ENCODE measurements around the gene NINJ1. TPM values are rescaled to one million over a fixed set of nuclear protein-coding genes. Genes with fewer than 3 reads are reported as not detected.

NINJ1 gene
- total RNA-seq, 3 donors from 2014 or later: 48.6 to 69.8 (median 50.1) TPM

- H3K4me3 Mint-ChIP-seq: peak overlapping the region; percentile 84
- peaks cover 5% of the 10 kb centered on the region for H3K36me3 Mint-ChIP-seq (ENCODE audit: insufficient read depth)
- no peaks in the 10 kb centered on the region for H3K27me3 Mint-ChIP-seq (ENCODE audit: low read depth)
- peaks cover 71% of the 10 kb centered on the region for H3K4me1 Mint-ChIP-seq (ENCODE audit: low read depth)
- DNase-seq: peak; percentile 56
- peaks cover under 1% of the 10 kb centered on the region for H3K9me3 Mint-ChIP-seq
- ATAC-seq: peak; percentile 5 to 9
These were observed 35.7 kb downstream of the NINJ1 start for GRCh38 chr9:93098236-93098946.

- H3K4me3 Mint-ChIP-seq: peak overlapping the region; percentile 84
- DNase-seq: no peak
- no peaks in the 10 kb centered on the region for H3K27me3 Mint-ChIP-seq (ENCODE audit: low read depth)
- H3K36me3 Mint-ChIP-seq (ENCODE audit: insufficient read depth): peaks cover 5% of the 10 kb centered on the region
- peaks cover 72% of the 10 kb centered on the region for H3K4me1 Mint-ChIP-seq (ENCODE audit: low read depth)
- no peak for ATAC-seq
- H3K9me3 Mint-ChIP-seq: no peaks in the 10 kb centered on the region
These were observed 36.4 kb downstream of the NINJ1 start for GRCh38 chr9:93097511-93098201.

- Mint-ChIP-seq H3K9me3 (peaks cover 2% of the 10 kb centered on the region), H3K4me1 (ENCODE audit: low read depth) (peaks cover 73% of the 10 kb centered on the region), H3K4me3 (peak overlapping the region; percentile 84), H3K27me3 (ENCODE audit: low read depth) (no peaks in the 10 kb centered on the region), H3K36me3 (ENCODE audit: insufficient read depth) (peaks cover 5% of the 10 kb centered on the region)
- no peak for DNase-seq
- ATAC-seq: no peak
These were observed 37.2 kb downstream of the NINJ1 start for GRCh38 chr9:93096811-93097382.

- Mint-ChIP-seq H3K27me3 (ENCODE audit: low read depth) (no peaks in the 10 kb centered on the region), H3K4me1 (ENCODE audit: low read depth) (peaks cover 75% of the 10 kb centered on the region), H3K4me3 (peak within 1 kb of the TSS; percentile 84), H3K36me3 (ENCODE audit: insufficient read depth) (peaks cover 6% of the 10 kb centered on the region), H3K9me3 (peaks cover 5% of the 10 kb centered on the region)
- DNase-seq (peak; percentile 36), ATAC-seq (peak; percentile 18 to 19)
These were observed 37.8 kb downstream of the NINJ1 start, which contains the start of gene CARD19 for GRCh38 chr9:93096131-93096802. Gene CARD19, plus strand, starts transcription at chr9:93096217. Its CDS starts 129 bp downstream, at chr9:93096346.

GRCh38 chr9:93095205-93096130 lies 38.6 kb downstream of the NINJ1 start:
- H3K27me3 Mint-ChIP-seq (ENCODE audit: low read depth): no peaks in the 10 kb centered on the region
- H3K9me3 Mint-ChIP-seq: peaks cover 9% of the 10 kb centered on the region
- DNase-seq (peak; percentile 100), ATAC-seq (peak; percentile 78 to 81)
- peaks cover 77% of the 10 kb centered on the region for H3K4me1 Mint-ChIP-seq (ENCODE audit: low read depth)
- peaks cover 8% of the 10 kb centered on the region for H3K36me3 Mint-ChIP-seq (ENCODE audit: insufficient read depth)
- H3K4me3 Mint-ChIP-seq: peak overlapping the region; percentile 80

GRCh38 chr9:93094658-93095204 lies 39.3 kb downstream of the NINJ1 start:
- ATAC-seq (no peak), DNase-seq (no peak)
- peak overlapping the region; percentile 80 for H3K4me3 Mint-ChIP-seq
- peaks cover 77% of the 10 kb centered on the region for H3K4me1 Mint-ChIP-seq (ENCODE audit: low read depth)
- H3K9me3 Mint-ChIP-seq: peaks cover 9% of the 10 kb centered on the region
- H3K36me3 Mint-ChIP-seq (ENCODE audit: insufficient read depth): peaks cover 5% of the 10 kb centered on the region
- H3K27me3 Mint-ChIP-seq (ENCODE audit: low read depth): no peaks in the 10 kb centered on the region

- DNase-seq: no peak
- H3K9me3 Mint-ChIP-seq: peaks cover 9% of the 10 kb centered on the region
- H3K36me3 Mint-ChIP-seq (ENCODE audit: insufficient read depth): peaks cover 5% of the 10 kb centered on the region
- peaks cover 74% of the 10 kb centered on the region for H3K4me1 Mint-ChIP-seq (ENCODE audit: low read depth)
- H3K27me3 Mint-ChIP-seq (ENCODE audit: low read depth): no peaks in the 10 kb centered on the region
- no peak for ATAC-seq
- peak overlapping the region; percentile 80 for H3K4me3 Mint-ChIP-seq
These were observed 40.0 kb downstream of the NINJ1 start for GRCh38 chr9:93093877-93094657.

- peak overlapping the region; percentile 17 for H3K4me3 Mint-ChIP-seq
These were observed 40.7 kb downstream of the NINJ1 start for GRCh38 chr9:93093127-93093876.

GRCh38 chr9:93092251-93092991 lies 41.6 kb downstream of the NINJ1 start:
- no peak for ATAC-seq
- Mint-ChIP-seq H3K27me3 (ENCODE audit: low read depth) (no peaks in the 10 kb centered on the region), H3K4me1 (ENCODE audit: low read depth) (peaks cover 63% of the 10 kb centered on the region), H3K4me3 (no peak overlapping the region), H3K36me3 (ENCODE audit: insufficient read depth) (peaks cover 5% of the 10 kb centered on the region), H3K9me3 (peaks cover 9% of the 10 kb centered on the region)
- no peak for DNase-seq

More at GRCh38 chr9:93093127-93093876, 40.7 kb downstream of the NINJ1 start:
- Mint-ChIP-seq H3K27me3 (ENCODE audit: low read depth) (no peaks in the 10 kb centered on the region), H3K9me3 (peaks cover 9% of the 10 kb centered on the region), H3K4me1 (ENCODE audit: low read depth) (peaks cover 72% of the 10 kb centered on the region), H3K36me3 (ENCODE audit: insufficient read depth) (peaks cover 5% of the 10 kb centered on the region)
- DNase-seq: no peak
- no peak for ATAC-seq

- Mint-ChIP-seq H3K36me3 (ENCODE audit: insufficient read depth) (peaks cover 9% of the 10 kb centered on the region), H3K9me3 (peaks cover 9% of the 10 kb centered on the region), H3K27me3 (ENCODE audit: low read depth) (no peaks in the 10 kb centered on the region), H3K4me3 (no peak overlapping the region), H3K4me1 (ENCODE audit: low read depth) (peaks cover 57% of the 10 kb centered on the region)
- DNase-seq: peak; percentile 40
- ATAC-seq: peak; percentile 32 to 34
These were observed 42.5 kb downstream of the NINJ1 start for GRCh38 chr9:93091453-93092081.

GRCh38 chr9:93091056-93091452 lies 43.0 kb downstream of the NINJ1 start:
- Mint-ChIP-seq H3K27me3 (ENCODE audit: low read depth) (no peaks in the 10 kb centered on the region), H3K4me3 (no peak overlapping the region), H3K4me1 (ENCODE audit: low read depth) (peaks cover 57% of the 10 kb centered on the region), H3K36me3 (ENCODE audit: insufficient read depth) (peaks cover 11% of the 10 kb centered on the region), H3K9me3 (peaks cover 9% of the 10 kb centered on the region)
- ATAC-seq (no peak), DNase-seq (no peak)

All from activated T-cell treated with anti-CD3 and anti-CD28 coated beads, Interleukin-2, amount 50 U/mL, for 4 hours (primary cell).